Sigmoid colon (tissue), 7 donors: Measurements from ENCODE around the gene PXK. TPM values are rescaled to one million over a fixed set of nuclear protein-coding genes. Genes with fewer than 3 reads are reported as not detected.

ENCODE experiments used
- DNase-seq: peaks from one replicate; pipeline ENCODE4 v3.0.0-alpha.2; 2019
- H3K27ac ChIP-seq, 4 donors: fragments of 200-600 bp; sonication (generic); one replicate each; pipeline ENCODE4 v1.5.1; 2016 to 2019; ENCODE audit warnings: mild to moderate bottlenecking in 1 of 4
- H3K27me3 ChIP-seq, 3 donors: fragments of 200-600 bp; sonication (generic); one replicate each; pipeline ENCODE4 v1.5.1; 2019; ENCODE audit warnings: mild to moderate bottlenecking in 1 of 3
- H3K36me3 ChIP-seq, 4 donors: fragments of 200-600 bp; sonication (generic); one replicate each; pipeline ENCODE4 v1.5.1; 2016 to 2019
- H3K4me1 ChIP-seq, 4 donors: fragments of 200-600 bp; sonication (generic); one replicate each; pipeline ENCODE4 v1.5.1; 2017 to 2019
- H3K4me3 ChIP-seq, 4 donors: fragments of 200-600 bp; sonication (generic); one replicate each; pipeline ENCODE4 v1.5.1; 2017 to 2019; ENCODE audit warnings: mild to moderate bottlenecking in 2 of 4, moderate library complexity in 1 of 4
- H3K9me3 ChIP-seq, 4 donors: fragments of 200-600 bp in 3 of 4; sonication (generic) in 3 of 4; one replicate each; pipeline versions ENCODE4 v1.5.1 to v1.6.1; 2013 to 2019
- CTCF ChIP-seq, 4 experiments: fragments of 450-650 bp in 3 of 4; fragments of 200-600 bp in 1 of 4; IDR thresholded peaks; one replicate each; pipeline ENCODE4 v1.5.1; 2016 to 2019; ENCODE audit warnings: antibody characterized with exemption in 4 of 4, mild to moderate bottlenecking in 3 of 4, moderate library complexity in 2 of 4
- EP300 ChIP-seq, 4 donors: sonication (generic); formaldehyde crosslinking; IDR thresholded peaks; one replicate each; pipeline ENCODE4 v1.6.1; 2017; ENCODE audit warnings: antibody characterized with exemption in 4 of 4
- POLR2A ChIP-seq, 2 donors: fragments of 450-650 bp; IDR thresholded peaks; one replicate each; pipeline ENCODE4 v1.6.1; 2016; ENCODE audit warnings: antibody characterized with exemption in 2 of 2, mild to moderate bottlenecking in 2 of 2, moderate library complexity in 2 of 2
- POLR2AphosphoS5 ChIP-seq, 4 donors: sonication (generic); formaldehyde crosslinking; IDR thresholded peaks; one replicate each; pipeline ENCODE4 v1.6.1; 2017; ENCODE audit warnings: antibody characterized with exemption in 4 of 4
- WGBS, 2 donors: extraction: QIAGEN DNeasy Blood & Tissue Kit; methylation state at CpG; one replicate each; pipeline ENCODE4 v1.1.7; 2013; 5-methylcytosine and 5-hydroxymethylcytosine counted together
- intact Hi-C: fragments of 100-400 bp; cut with DNase I; formaldehyde crosslinking; loops from one replicate; pipeline ENCODE4 v1.15.1; 2023
- polyA plus RNA-seq, 3 donors: library from polyadenylated mRNA; stranded (reverse); fragments of 200-250 nt; gene quantifications; one replicate each; pipeline ENCODE4 v1.2.3, GENCODE V29; 2013
- total RNA-seq, 4 donors: library from RNA; depleted of rRNA; stranded (reverse); fragments of >200 nt; gene quantifications; one replicate each; pipeline ENCODE4 v1.1.0, GENCODE V29; 2016
- donor health status: healthy with polysubstance abuse.
- donor health status: Bipolar disorder and iron deficiency.
- donor health status: healthy.

PXK gene
- total and polyA plus RNA-seq, 7 donors = 6.9 to 58.7 (median 30.3) TPM

- Histone ChIP-seq H3K27ac (peak overlapping the region; percentile 5 to 56 (median 36)), H3K9me3 (no peaks in the 10 kb centered on the region), H3K4me1 (peaks cover 0 to 61% (median 46%) of the 10 kb centered on the region in 4 donors), H3K4me3 (no peak overlapping the region), H3K27me3 (no peaks in the 10 kb centered on the region), H3K36me3 (peaks cover 9 to 42% (median 11%) of the 10 kb centered on the region in 4 donors)
- intact Hi-C loops = no loop called here
- TF ChIP-seq CTCF (IDR thresholded peaks at IDR 0.05) (no peak), POLR2AphosphoS5 (IDR thresholded peaks at IDR 0.05) (no peak), EP300 (IDR thresholded peaks at IDR 0.05) (no peak), POLR2A (IDR thresholded peaks at IDR 0.05) (no peak)
- DNase-seq = no peak
- 23 to 47% methylated on average over 3 of the region's 3 CpGs for WGBS, 2 donors
Measured at GRCh38 chr3:58392181-58392580, 59.5 kb downstream of the PXK start.

GRCh38 chr3:58394339-58394738 is 61.6 kb downstream of the PXK start:
- no peak overlapping the region for H3K27ac ChIP-seq
- no peaks in the 10 kb centered on the region for H3K27me3 ChIP-seq
- no peaks in the 10 kb centered on the region for H3K9me3 ChIP-seq
- H3K4me1 ChIP-seq = peaks cover 0 to 50% (median 34%) of the 10 kb centered on the region in 4 donors
- intact Hi-C loops = no loop called here
- TF ChIP-seq POLR2A (IDR thresholded peaks at IDR 0.05) (no peak), POLR2AphosphoS5 (IDR thresholded peaks at IDR 0.05) (no peak), CTCF (IDR thresholded peaks at IDR 0.05) (no peak), EP300 (IDR thresholded peaks at IDR 0.05) (no peak)
- H3K4me3 ChIP-seq = no peak overlapping the region
- DNase-seq = no peak
- H3K36me3 ChIP-seq = peaks cover 14 to 63% (median 23%) of the 10 kb centered on the region in 4 donors

GRCh38 chr3:58398669-58399333 is 66.1 kb downstream of the PXK start:
- H3K36me3 ChIP-seq = peaks cover 14 to 71% (median 32%) of the 10 kb centered on the region in 4 donors
- 90 to 94% methylated on average over 9 of the region's 9 CpGs for WGBS, 2 donors
- peaks cover 0 to 30% (median 15%) of the 10 kb centered on the region in 4 donors for H3K4me1 ChIP-seq
- H3K27me3 ChIP-seq = no peaks in the 10 kb centered on the region
- no peaks in the 10 kb centered on the region for H3K9me3 ChIP-seq
- TF ChIP-seq POLR2AphosphoS5 (IDR thresholded peaks at IDR 0.05) (peak; percentile 7 to 73 (median 44)), CTCF (IDR thresholded peaks at IDR 0.05) (no peak), EP300 (IDR thresholded peaks at IDR 0.05) (no peak), POLR2A (IDR thresholded peaks at IDR 0.05) (no peak)
- peak overlapping the region in 3 of 4 donors; percentile 12 to 69 (median 56) for H3K27ac ChIP-seq
- DNase-seq = no peak
- intact Hi-C loops = no loop called here
- H3K4me3 ChIP-seq = no peak overlapping the region

GRCh38 chr3:58403513-58404109 is 70.9 kb downstream of the PXK start:
- intact Hi-C loops = no loop called here
- no peak for DNase-seq
- Histone ChIP-seq H3K4me3 (no peak overlapping the region), H3K27me3 (no peaks in the 10 kb centered on the region), H3K4me1 (peaks cover 0 to 15% (median 10%) of the 10 kb centered on the region in 4 donors), H3K27ac (no peak overlapping the region), H3K36me3 (peaks cover 0 to 65% (median 15%) of the 10 kb centered on the region in 4 donors), H3K9me3 (no peaks in the 10 kb centered on the region)
- TF ChIP-seq POLR2A (IDR thresholded peaks at IDR 0.05) (no peak), POLR2AphosphoS5 (IDR thresholded peaks at IDR 0.05) (no peak), CTCF (IDR thresholded peaks at IDR 0.05) (no peak), EP300 (IDR thresholded peaks at IDR 0.05) (no peak)
- 81 to 90% methylated on average over 6 of the region's 6 CpGs for WGBS, 2 donors
